HG03139 (cell line): ENCODE results near the gene TTLL10.
"Not testable (repeated sequence)": the region's sequence is repeated elsewhere in the genome, so short reads cannot be mapped to it uniquely, and the experiment has no call there.

ENCODE experiments used
- ATAC-seq: cut with Tn5 transposase; IDR thresholded peaks from one replicate; pipeline ENCODE4 v1.9.1; 2021; ENCODE audit not compliant: unreplicated experiment

The TTLL10 gene

GRCh38 chr1:1141244-1141910 is 32.3 kb upstream of the TTLL10 start:
- ATAC-seq = no peak

GRCh38 chr1:1141911-1142250 is 31.8 kb upstream of the TTLL10 start:
- no peak for ATAC-seq

GRCh38 chr1:1142352-1142751 is 31.3 kb upstream of the TTLL10 start:
- ATAC-seq = not testable (repeated sequence)

- ATAC-seq = no peak
These were observed 30.8 kb upstream of the TTLL10 start for GRCh38 chr1:1142844-1143243.

GRCh38 chr1:1143636-1144035 is 30.0 kb upstream of the TTLL10 start:
- ATAC-seq = no peak

GRCh38 chr1:1144122-1144842 is 29.4 kb upstream of the TTLL10 start:
- ATAC-seq = no peak

- ATAC-seq = no peak
These were observed 28.7 kb upstream of the TTLL10 start for GRCh38 chr1:1144843-1145546.

GRCh38 chr1:1145547-1145914 is 28.1 kb upstream of the TTLL10 start:
- no peak for ATAC-seq

GRCh38 chr1:1146026-1146425 is 27.7 kb upstream of the TTLL10 start:
- ATAC-seq = no peak

GRCh38 chr1:1146596-1146995 is 27.1 kb upstream of the TTLL10 start:
- ATAC-seq = no peak

GRCh38 chr1:1148061-1148460 is 25.6 kb upstream of the TTLL10 start:
- no peak for ATAC-seq

GRCh38 chr1:1148569-1148968 is 25.1 kb upstream of the TTLL10 start:
- ATAC-seq = no peak

GRCh38 chr1:1149416-1149815 is 24.3 kb upstream of the TTLL10 start:
- no peak for ATAC-seq

- ATAC-seq = no peak
These were observed 23.6 kb upstream of the TTLL10 start for GRCh38 chr1:1150100-1150499.

GRCh38 chr1:1151306-1151705 is 22.4 kb upstream of the TTLL10 start:
- no peak for ATAC-seq

GRCh38 chr1:1152431-1152830 is 21.2 kb upstream of the TTLL10 start:
- not testable (repeated sequence) for ATAC-seq

- not testable (repeated sequence) for ATAC-seq
These were observed 20.5 kb upstream of the TTLL10 start for GRCh38 chr1:1153215-1153614.

- ATAC-seq = no peak
These were observed 19.8 kb upstream of the TTLL10 start for GRCh38 chr1:1153874-1154273.

GRCh38 chr1:1155258-1155657 is 18.4 kb upstream of the TTLL10 start:
- no peak for ATAC-seq

- ATAC-seq = no peak
These were observed 17.3 kb upstream of the TTLL10 start for GRCh38 chr1:1156140-1157032.

GRCh38 chr1:1157033-1157365 is 16.7 kb upstream of the TTLL10 start:
- ATAC-seq = no peak
